H1 (cell line): Measurements from ENCODE around the gene ZNF845. TPM values are rescaled to one million over a fixed set of nuclear protein-coding genes. Genes with fewer than 3 reads are reported as not detected.

Experiments used
- CEBPB ChIP-seq: IDR thresholded peaks from 2 replicates; pipeline ENCODE4 v1.6.1; 2012; ENCODE audit warnings: low read depth, low read length
- EP300 ChIP-seq, 2 experiments: IDR thresholded peaks; 1 replicate in 1 of 2; 2 replicates in 1 of 2; pipeline ENCODE4 v1.6.1; 2011 to 2012; ENCODE audit warnings: low read depth in 2 of 2, low read length in 2 of 2, mild to moderate bottlenecking in 2 of 2, borderline replicate concordance in 1 of 2, inconsistent platforms in 1 of 2, moderate library complexity in 1 of 2
- JUND ChIP-seq: IDR thresholded peaks from 2 replicates; pipeline ENCODE4 v1.6.1; 2011; ENCODE audit warnings: mild to moderate bottlenecking, improper control_type of control experiment, low read length
- KDM4A ChIP-seq: IDR thresholded peaks from one replicate; pipeline ENCODE4 v1.7.1; 2012; ENCODE audit warnings: low read depth, mild to moderate bottlenecking, moderate library complexity, low read length, inconsistent platforms; ENCODE audit not compliant: severe bottlenecking
- NANOG ChIP-seq: IDR thresholded peaks from 2 replicates; pipeline ENCODE4 v1.6.1; 2011; ENCODE audit warnings: low read length, low read depth, mild to moderate bottlenecking, inconsistent platforms; ENCODE audit not compliant: insufficient read depth, poor library complexity, severe bottlenecking
- NRF1 ChIP-seq: IDR thresholded peaks from 2 replicates; pipeline ENCODE4 v1.6.1; 2011; ENCODE audit warnings: mild to moderate bottlenecking, low read depth, low read length, improper control_type of control experiment
- POLR2A ChIP-seq, 2 experiments: IDR thresholded peaks; 1 replicate in 1 of 2; 2 replicates in 1 of 2; pipeline ENCODE4 v1.6.1; 2011; ENCODE audit warnings: low read depth in 2 of 2, low read length in 2 of 2, mild to moderate bottlenecking in 2 of 2; ENCODE audit errors: control extremely low read depth in 1 of 2
- SP1 ChIP-seq: IDR thresholded peaks from 2 replicates; pipeline ENCODE4 v1.6.1; 2011; ENCODE audit warnings: low read depth, low read length
- SUZ12 ChIP-seq: fragments of 200-600 bp; sonication (generic); IDR thresholded peaks from 2 replicates; pipeline ENCODE4 v1.6.1; 2012; ENCODE audit warnings: mild to moderate bottlenecking, inconsistent platforms, low read length, moderate library complexity, mixed read lengths
- polyA plus RNA-seq, 7 experiments: library from polyadenylated mRNA; depleted of rRNA in 3 of 7; stranded (reverse) in 5 of 7; unstranded in 2 of 7; fragments of >200 nt in 5 of 7; fragments of 200-250 nt in 2 of 7; gene quantifications; 1 replicate in 5 of 7; 2 replicates in 1 of 7; 4 replicates in 1 of 7; pipeline versions ENCODE4 v1.2.1 to v1.2.3, GENCODE V29; 2011 to 2013; ENCODE audit warnings: missing spikeins in 2 of 7, mixed read lengths in 2 of 7
- total RNA-seq: library from RNA; stranded (reverse); fragmentation: NEBNext Ultra II Directional; extraction: Animal tissue kit (Norgen Biotek cat#: 25700); gene quantifications from 2 replicates; pipeline ENCODE4 v1.2.1, GENCODE V29; 2021
- TF ChIP-seq, protein P1 (sequence below): fragments of 300-600 bp; sonication (generic); IDR thresholded peaks from 2 replicates; pipeline ENCODE4 v1.7.1; 2012; ENCODE audit warnings: low read length, moderate library complexity, mild to moderate bottlenecking, inconsistent platforms; ENCODE audit not compliant: insufficient replicate concordance
- TF ChIP-seq, protein P2 (sequence below): IDR thresholded peaks from 2 replicates; pipeline ENCODE4 v1.6.1; 2012; ENCODE audit warnings: inconsistent platforms

The ZNF845 gene
- total and polyA plus RNA-seq, 2 of the 8 experiments (the other 6 are each of a cell fraction or from before 2014, with no cell fraction given) = 3.6 to 22.5 TPM

DNA sequence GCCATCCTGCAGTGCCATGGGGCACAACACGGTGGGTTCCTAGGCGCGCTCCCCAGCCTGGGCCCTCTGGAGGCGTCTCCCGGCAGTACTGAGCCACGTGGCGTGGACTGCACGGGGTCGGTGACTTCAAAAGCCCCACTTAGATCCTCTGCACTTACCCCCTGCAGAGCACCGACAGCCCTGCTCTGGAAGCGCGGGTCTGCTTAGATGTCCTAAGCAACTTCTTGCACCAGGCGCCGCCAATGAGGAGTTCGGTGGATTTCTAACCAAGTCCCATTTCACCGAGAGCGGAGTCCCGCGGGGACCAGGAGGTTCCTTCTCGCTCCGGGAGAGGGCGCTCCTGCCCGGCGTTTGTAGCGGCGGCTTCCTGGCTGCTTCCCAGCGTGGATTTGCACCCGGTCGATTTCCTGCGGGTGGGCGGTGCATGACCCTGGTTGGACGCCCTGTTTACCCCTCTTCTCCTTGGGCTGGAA is 25.2 kb upstream of the ZNF845 start (continued):
- TF ChIP-seq, protein P1, sequence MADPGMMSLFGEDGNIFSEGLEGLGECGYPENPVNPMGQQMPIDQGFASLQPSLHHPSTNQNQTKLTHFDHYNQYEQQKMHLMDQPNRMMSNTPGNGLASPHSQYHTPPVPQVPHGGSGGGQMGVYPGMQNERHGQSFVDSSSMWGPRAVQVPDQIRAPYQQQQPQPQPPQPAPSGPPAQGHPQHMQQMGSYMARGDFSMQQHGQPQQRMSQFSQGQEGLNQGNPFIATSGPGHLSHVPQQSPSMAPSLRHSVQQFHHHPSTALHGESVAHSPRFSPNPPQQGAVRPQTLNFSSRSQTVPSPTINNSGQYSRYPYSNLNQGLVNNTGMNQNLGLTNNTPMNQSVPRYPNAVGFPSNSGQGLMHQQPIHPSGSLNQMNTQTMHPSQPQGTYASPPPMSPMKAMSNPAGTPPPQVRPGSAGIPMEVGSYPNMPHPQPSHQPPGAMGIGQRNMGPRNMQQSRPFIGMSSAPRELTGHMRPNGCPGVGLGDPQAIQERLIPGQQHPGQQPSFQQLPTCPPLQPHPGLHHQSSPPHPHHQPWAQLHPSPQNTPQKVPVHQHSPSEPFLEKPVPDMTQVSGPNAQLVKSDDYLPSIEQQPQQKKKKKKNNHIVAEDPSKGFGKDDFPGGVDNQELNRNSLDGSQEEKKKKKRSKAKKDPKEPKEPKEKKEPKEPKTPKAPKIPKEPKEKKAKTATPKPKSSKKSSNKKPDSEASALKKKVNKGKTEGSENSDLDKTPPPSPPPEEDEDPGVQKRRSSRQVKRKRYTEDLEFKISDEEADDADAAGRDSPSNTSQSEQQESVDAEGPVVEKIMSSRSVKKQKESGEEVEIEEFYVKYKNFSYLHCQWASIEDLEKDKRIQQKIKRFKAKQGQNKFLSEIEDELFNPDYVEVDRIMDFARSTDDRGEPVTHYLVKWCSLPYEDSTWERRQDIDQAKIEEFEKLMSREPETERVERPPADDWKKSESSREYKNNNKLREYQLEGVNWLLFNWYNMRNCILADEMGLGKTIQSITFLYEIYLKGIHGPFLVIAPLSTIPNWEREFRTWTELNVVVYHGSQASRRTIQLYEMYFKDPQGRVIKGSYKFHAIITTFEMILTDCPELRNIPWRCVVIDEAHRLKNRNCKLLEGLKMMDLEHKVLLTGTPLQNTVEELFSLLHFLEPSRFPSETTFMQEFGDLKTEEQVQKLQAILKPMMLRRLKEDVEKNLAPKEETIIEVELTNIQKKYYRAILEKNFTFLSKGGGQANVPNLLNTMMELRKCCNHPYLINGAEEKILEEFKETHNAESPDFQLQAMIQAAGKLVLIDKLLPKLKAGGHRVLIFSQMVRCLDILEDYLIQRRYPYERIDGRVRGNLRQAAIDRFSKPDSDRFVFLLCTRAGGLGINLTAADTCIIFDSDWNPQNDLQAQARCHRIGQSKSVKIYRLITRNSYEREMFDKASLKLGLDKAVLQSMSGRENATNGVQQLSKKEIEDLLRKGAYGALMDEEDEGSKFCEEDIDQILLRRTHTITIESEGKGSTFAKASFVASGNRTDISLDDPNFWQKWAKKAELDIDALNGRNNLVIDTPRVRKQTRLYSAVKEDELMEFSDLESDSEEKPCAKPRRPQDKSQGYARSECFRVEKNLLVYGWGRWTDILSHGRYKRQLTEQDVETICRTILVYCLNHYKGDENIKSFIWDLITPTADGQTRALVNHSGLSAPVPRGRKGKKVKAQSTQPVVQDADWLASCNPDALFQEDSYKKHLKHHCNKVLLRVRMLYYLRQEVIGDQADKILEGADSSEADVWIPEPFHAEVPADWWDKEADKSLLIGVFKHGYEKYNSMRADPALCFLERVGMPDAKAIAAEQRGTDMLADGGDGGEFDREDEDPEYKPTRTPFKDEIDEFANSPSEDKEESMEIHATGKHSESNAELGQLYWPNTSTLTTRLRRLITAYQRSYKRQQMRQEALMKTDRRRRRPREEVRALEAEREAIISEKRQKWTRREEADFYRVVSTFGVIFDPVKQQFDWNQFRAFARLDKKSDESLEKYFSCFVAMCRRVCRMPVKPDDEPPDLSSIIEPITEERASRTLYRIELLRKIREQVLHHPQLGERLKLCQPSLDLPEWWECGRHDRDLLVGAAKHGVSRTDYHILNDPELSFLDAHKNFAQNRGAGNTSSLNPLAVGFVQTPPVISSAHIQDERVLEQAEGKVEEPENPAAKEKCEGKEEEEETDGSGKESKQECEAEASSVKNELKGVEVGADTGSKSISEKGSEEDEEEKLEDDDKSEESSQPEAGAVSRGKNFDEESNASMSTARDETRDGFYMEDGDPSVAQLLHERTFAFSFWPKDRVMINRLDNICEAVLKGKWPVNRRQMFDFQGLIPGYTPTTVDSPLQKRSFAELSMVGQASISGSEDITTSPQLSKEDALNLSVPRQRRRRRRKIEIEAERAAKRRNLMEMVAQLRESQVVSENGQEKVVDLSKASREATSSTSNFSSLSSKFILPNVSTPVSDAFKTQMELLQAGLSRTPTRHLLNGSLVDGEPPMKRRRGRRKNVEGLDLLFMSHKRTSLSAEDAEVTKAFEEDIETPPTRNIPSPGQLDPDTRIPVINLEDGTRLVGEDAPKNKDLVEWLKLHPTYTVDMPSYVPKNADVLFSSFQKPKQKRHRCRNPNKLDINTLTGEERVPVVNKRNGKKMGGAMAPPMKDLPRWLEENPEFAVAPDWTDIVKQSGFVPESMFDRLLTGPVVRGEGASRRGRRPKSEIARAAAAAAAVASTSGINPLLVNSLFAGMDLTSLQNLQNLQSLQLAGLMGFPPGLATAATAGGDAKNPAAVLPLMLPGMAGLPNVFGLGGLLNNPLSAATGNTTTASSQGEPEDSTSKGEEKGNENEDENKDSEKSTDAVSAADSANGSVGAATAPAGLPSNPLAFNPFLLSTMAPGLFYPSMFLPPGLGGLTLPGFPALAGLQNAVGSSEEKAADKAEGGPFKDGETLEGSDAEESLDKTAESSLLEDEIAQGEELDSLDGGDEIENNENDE = no peak
- TF ChIP-seq CEBPB (0 out of 2 replicates have a peak, but pooled peaks have one; percentile 33), POLR2A (IDR thresholded peaks at IDR 0.05; ENCODE audit: control extremely low read depth in 1 of 2, low read depth in 2 of 2, low read length in 2 of 2) (no peak), SP1 (peak; percentile 45; the same call in 1 of the 2 replicates), NRF1 (no peak), NANOG (no peak), SUZ12 (no peak; the same call in 1 of the 2 replicates), JUND (no peak), KDM4A (peak; percentile 69), EP300 (IDR thresholded peaks at IDR 0.05; ENCODE audit: borderline replicate concordance in 1 of 2, low read depth in 2 of 2, low read length in 2 of 2) (0 out of 3 replicates have a peak, but pooled peaks of 1 of the 2 experiments have one; percentile 23)
- TF ChIP-seq, protein P2, sequence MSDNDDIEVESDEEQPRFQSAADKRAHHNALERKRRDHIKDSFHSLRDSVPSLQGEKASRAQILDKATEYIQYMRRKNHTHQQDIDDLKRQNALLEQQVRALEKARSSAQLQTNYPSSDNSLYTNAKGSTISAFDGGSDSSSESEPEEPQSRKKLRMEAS = peak; percentile 77
